ENCODE data around the gene ABCD4. TPM values are rescaled to one million over a fixed set of nuclear protein-coding genes. Genes with fewer than 3 reads are reported as not detected.

Gene ABCD4
- total RNA-seq, 1 experiment from 2014 or later = 46.7 TPM

DNA sequence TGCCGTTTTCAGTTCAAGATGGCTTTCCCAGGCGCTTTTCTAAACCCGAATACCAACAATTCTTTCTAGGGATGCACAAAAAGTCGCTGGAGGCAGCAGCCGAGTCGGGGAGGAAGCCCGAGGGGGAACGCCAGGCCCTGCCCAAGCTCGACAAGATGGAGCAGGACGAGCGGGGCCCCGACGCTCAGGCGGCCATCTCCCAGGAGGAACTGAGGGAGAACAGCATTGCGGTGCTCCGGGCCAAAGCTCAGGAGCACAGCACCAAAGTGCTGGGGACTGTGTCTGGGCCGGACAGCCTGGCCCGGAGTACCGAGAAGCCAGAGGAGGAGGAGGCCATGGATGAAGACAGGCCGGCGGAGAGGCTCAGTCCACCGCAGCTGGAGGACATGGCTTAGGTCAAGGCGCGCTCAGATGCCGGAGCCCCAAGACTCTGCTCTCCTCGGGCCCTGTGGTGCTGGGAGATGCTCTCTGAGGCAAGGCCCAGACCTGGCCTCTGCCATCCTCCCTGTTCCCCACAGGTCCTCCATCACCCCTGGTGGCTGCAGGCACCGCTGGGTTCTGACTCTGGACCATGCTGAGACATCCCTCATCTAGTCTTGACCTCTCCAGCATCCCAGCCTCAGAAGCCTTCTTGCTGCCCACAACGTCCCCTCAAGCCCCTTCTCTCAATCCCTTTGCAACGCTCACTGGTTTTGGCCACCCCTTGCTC, 42.1 kb downstream of the ABCD4 start:
- Histone ChIP-seq H3K4me1 (ENCODE audit: insufficient read depth, low read length, poor library complexity, severe bottlenecking) (no peaks in the 10 kb centered on the region), H3K9me3 (ENCODE audit: low read depth, low read length, poor library complexity, severe bottlenecking) (no peaks in the 10 kb centered on the region), H3K4me3 (ENCODE audit: low read depth, low read length, poor library complexity, severe bottlenecking) (no peak overlapping the region), H3K27ac (ENCODE audit: low read depth, low read length, poor library complexity, severe bottlenecking) (no peak overlapping the region), H3K36me3 (ENCODE audit: insufficient read depth, low read length, poor library complexity, severe bottlenecking) (no peaks in the 10 kb centered on the region), H3K27me3 (replicated peaks; ENCODE audit: insufficient read depth, low read depth, low read length, poor library complexity) (no peaks in the 10 kb centered on the region)
- ChIA-PET CTCF (no interaction called here), POLR2A (ENCODE audit: low non-redundant PET) (no interaction called here)
- no TSS peak for BruUV-seq (replicated peaks)
- intact Hi-C loops (cut with micrococcal nuclease; ENCODE audit: unreplicated experiment) = no loop called here
- DNase-seq (ENCODE audit: low spot score) = no peak
- no peak for TF ChIP-seq CTCF (conservative IDR thresholded peaks at IDR 0.05; ENCODE audit: low read depth, low read length)
- no peak for TF ChIP-seq EZH2 (IDR thresholded peaks at IDR 0.05; ENCODE audit: borderline replicate concordance, low read depth, low read length, poor library complexity, severe bottlenecking)

DNA sequence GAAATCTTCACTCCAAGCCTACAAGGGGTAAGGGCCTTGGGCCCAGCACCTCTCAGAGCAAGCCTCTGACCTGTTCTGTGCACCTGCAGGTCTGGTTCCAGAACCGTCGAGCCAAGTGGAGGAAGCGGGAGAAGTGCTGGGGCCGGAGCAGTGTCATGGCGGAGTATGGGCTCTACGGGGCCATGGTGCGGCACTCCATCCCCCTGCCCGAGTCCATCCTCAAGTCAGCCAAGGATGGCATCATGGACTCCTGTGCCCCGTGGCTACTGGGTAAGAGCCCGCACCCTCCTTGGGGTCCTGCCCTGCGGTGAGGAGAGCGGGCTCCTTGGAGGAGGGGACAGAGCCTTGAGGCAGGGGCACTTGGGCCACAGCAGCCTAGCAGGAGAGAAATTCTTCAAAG, 43.2 kb downstream of the ABCD4 start:
- H3K4me3 ChIP-seq (ENCODE audit: low read depth, low read length, poor library complexity, severe bottlenecking) = no peak overlapping the region
- ChIA-PET CTCF (no interaction called here), POLR2A (ENCODE audit: low non-redundant PET) (no interaction called here)
- no peak for DNase-seq (ENCODE audit: low spot score)
- TF ChIP-seq EZH2 (IDR thresholded peaks at IDR 0.05; ENCODE audit: borderline replicate concordance, low read depth, low read length, poor library complexity, severe bottlenecking) = no peak
- TF ChIP-seq CTCF (conservative IDR thresholded peaks at IDR 0.05; ENCODE audit: low read depth, low read length) = no peak
- H3K27ac ChIP-seq (ENCODE audit: low read depth, low read length, poor library complexity, severe bottlenecking) = no peak overlapping the region
- no TSS peak for BruUV-seq (replicated peaks)
- intact Hi-C loops (cut with micrococcal nuclease; ENCODE audit: unreplicated experiment) = no loop called here
- H3K36me3 ChIP-seq (ENCODE audit: insufficient read depth, low read length, poor library complexity, severe bottlenecking) = no peaks in the 10 kb centered on the region
- H3K4me1 ChIP-seq (ENCODE audit: insufficient read depth, low read length, poor library complexity, severe bottlenecking) = no peaks in the 10 kb centered on the region
- no peaks in the 10 kb centered on the region for H3K9me3 ChIP-seq (ENCODE audit: low read depth, low read length, poor library complexity, severe bottlenecking)
- H3K27me3 ChIP-seq (replicated peaks; ENCODE audit: insufficient read depth, low read depth, low read length, poor library complexity) = no peaks in the 10 kb centered on the region

DNA sequence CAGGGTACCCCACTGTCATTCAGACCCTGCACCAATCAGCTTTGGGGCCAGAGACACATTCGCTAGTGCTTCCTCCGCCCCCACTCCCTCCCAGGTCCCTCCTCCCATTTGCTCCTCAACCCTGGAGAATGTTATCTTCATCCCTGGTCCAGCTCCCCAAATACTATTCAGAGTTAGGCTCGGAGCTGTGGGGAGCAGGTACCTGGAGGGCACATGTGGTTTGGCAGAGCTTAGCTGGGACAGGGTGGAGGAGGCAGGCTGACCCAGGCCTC, 44.0 kb downstream of the ABCD4 start:
- Histone ChIP-seq H3K27me3 (replicated peaks; ENCODE audit: insufficient read depth, low read depth, low read length, poor library complexity) (no peaks in the 10 kb centered on the region), H3K27ac (ENCODE audit: low read depth, low read length, poor library complexity, severe bottlenecking) (no peak overlapping the region), H3K4me1 (ENCODE audit: insufficient read depth, low read length, poor library complexity, severe bottlenecking) (no peaks in the 10 kb centered on the region), H3K9me3 (ENCODE audit: low read depth, low read length, poor library complexity, severe bottlenecking) (no peaks in the 10 kb centered on the region), H3K4me3 (ENCODE audit: low read depth, low read length, poor library complexity, severe bottlenecking) (no peak overlapping the region), H3K36me3 (ENCODE audit: insufficient read depth, low read length, poor library complexity, severe bottlenecking) (no peaks in the 10 kb centered on the region)
- no peak for TF ChIP-seq CTCF (conservative IDR thresholded peaks at IDR 0.05; ENCODE audit: low read depth, low read length)
- no peak for TF ChIP-seq EZH2 (IDR thresholded peaks at IDR 0.05; ENCODE audit: borderline replicate concordance, low read depth, low read length, poor library complexity, severe bottlenecking)
- no TSS peak for BruUV-seq (replicated peaks)
- intact Hi-C loops (cut with micrococcal nuclease; ENCODE audit: unreplicated experiment) = no loop called here
- no peak for DNase-seq (ENCODE audit: low spot score)
- ChIA-PET CTCF (interaction anchor here (0.7 to 1.2 kb wide), 2 partner anchors 146 to 172 kb away, joined by 3 to 4 read pairs; no protein-coding TSS in a partner anchor), POLR2A (ENCODE audit: low non-redundant PET) (no interaction called here)

Measured in A673 (cell line).